Mesendoderm (in vitro differentiated cells): Measurements from ENCODE around the gene ZIC5.
A peak's percentile ranks its signal among the peaks of the same experiment; 100 is the strongest.

Experiments
- DNase-seq: peaks from one replicate; pipeline ENCODE4 v3.0.0; 2013
- H2AK5ac ChIP-seq: 2 replicates; pipeline ENCODE4 v1.6.1; 2013; ENCODE audit warnings: low read length, inconsistent platforms
- H2BK120ac ChIP-seq: 2 replicates; pipeline ENCODE4 v1.6.1; 2013; ENCODE audit warnings: low read depth, mild to moderate bottlenecking, low read length, moderate library complexity, mixed read lengths
- H2BK15ac ChIP-seq: replicated peaks from 2 replicates; pipeline ENCODE4 v1.6.1; 2013; ENCODE audit warnings: low read depth, mild to moderate bottlenecking, moderate library complexity
- H2BK5ac ChIP-seq: 2 replicates; pipeline ENCODE4 v1.6.1; 2013; ENCODE audit warnings: low read length, inconsistent platforms
- H3K18ac ChIP-seq: 2 replicates; pipeline ENCODE4 v1.6.1; 2013; ENCODE audit warnings: mild to moderate bottlenecking, low read length, mixed read lengths
- H3K23ac ChIP-seq: one replicate; pipeline ENCODE4 v1.6.1; 2013; ENCODE audit warnings: low read length
- H3K27ac ChIP-seq: 2 replicates; pipeline ENCODE4 v1.5.1; 2013; ENCODE audit warnings: low read depth, mild to moderate bottlenecking, inconsistent platforms, low read length, moderate library complexity
- H3K27me3 ChIP-seq: 2 replicates; pipeline ENCODE4 v1.6.1; 2013; ENCODE audit warnings: low read length, control low read depth, mild to moderate bottlenecking, inconsistent platforms; ENCODE audit not compliant: insufficient read depth, poor library complexity
- H3K36me3 ChIP-seq: 2 replicates; pipeline ENCODE4 v1.6.1; 2013; ENCODE audit warnings: low read length, inconsistent platforms; ENCODE audit not compliant: control insufficient read depth, insufficient read depth
- H3K4ac ChIP-seq: one replicate; pipeline ENCODE4 v1.6.1; 2013; ENCODE audit warnings: low read depth, mild to moderate bottlenecking, low read length, moderate library complexity
- H3K4me1 ChIP-seq: 2 replicates; pipeline ENCODE4 v1.6.1; 2013; ENCODE audit warnings: low read depth, low read length, inconsistent platforms; ENCODE audit not compliant: control insufficient read depth
- H3K4me2 ChIP-seq: 2 replicates; pipeline ENCODE4 v1.6.1; 2013; ENCODE audit warnings: low read length
- H3K4me3 ChIP-seq: 2 replicates; pipeline ENCODE4 v1.5.1; 2013; ENCODE audit warnings: mild to moderate bottlenecking, low read length
- H3K56ac ChIP-seq: one replicate; pipeline ENCODE4 v1.6.1; 2013; ENCODE audit warnings: low read length
- H3K79me1 ChIP-seq: 2 replicates; pipeline ENCODE4 v1.6.1; 2013; ENCODE audit warnings: low read length, inconsistent platforms
- H3K79me2 ChIP-seq: 2 replicates; pipeline ENCODE4 v1.6.1; 2013; ENCODE audit warnings: mild to moderate bottlenecking, low read length; ENCODE audit not compliant: control insufficient read depth, insufficient read depth
- H3K9ac ChIP-seq: 2 replicates; pipeline ENCODE4 v1.6.1; 2013; ENCODE audit warnings: low read length, inconsistent platforms
- H4K5ac ChIP-seq: one replicate; pipeline ENCODE4 v1.6.1; 2013; ENCODE audit warnings: low read length
- H4K8ac ChIP-seq: one replicate; pipeline ENCODE4 v1.6.1; 2013; ENCODE audit warnings: low read depth, mild to moderate bottlenecking, control low read depth, low read length, moderate library complexity
- WGBS: extraction: QIAGEN DNeasy Blood & Tissue Kit; methylation state at CpG from one replicate; pipeline ENCODE4 v1.1.7; 2013; ENCODE audit warnings: low lambda C conversion rate, missing lambda C conversion rate; ENCODE audit not compliant: insufficient coverage; ENCODE audit errors: extremely low coverage; 5-methylcytosine and 5-hydroxymethylcytosine counted together

ZIC5 gene

DNA sequence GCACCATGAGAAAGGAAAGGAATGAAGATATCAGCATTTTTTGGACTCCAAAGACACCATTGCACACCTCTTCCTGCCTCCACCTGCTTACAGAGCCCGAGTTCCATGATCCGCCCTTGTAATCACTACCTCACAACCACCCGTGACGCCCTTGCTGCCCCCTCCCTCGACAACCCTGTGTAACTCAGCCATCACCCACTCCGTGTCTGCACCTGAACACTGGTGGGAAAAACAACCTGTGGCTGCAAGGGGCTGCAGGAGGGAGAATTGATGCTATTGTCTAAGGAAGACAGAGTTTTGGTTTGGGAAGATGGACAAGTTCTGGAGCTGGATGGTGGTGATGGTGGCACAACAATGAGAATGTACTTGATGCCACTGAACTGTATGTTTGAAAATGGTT is 27.0 kb downstream of the ZIC5 start:
- Histone ChIP-seq H4K5ac (no peak overlapping the region), H3K27me3 (no peaks in the 10 kb centered on the region), H3K18ac (no peak overlapping the region), H3K4ac (no peak overlapping the region), H3K4me2 (no peak overlapping the region), H3K36me3 (no peaks in the 10 kb centered on the region), H3K4me1 (peaks cover 1% of the 10 kb centered on the region), H3K9ac (no peak overlapping the region), H3K79me2 (no peaks in the 10 kb centered on the region), H3K27ac (no peak overlapping the region), H4K8ac (no peak overlapping the region), H3K79me1 (no peaks in the 10 kb centered on the region), H3K56ac (no peak overlapping the region), H2BK5ac (no peak overlapping the region), H3K23ac (no peak overlapping the region), H3K4me3 (no peak overlapping the region), H2BK120ac (no peak overlapping the region), H2BK15ac (no peak overlapping the region), H2AK5ac (no peak overlapping the region)
- no peak for DNase-seq
- no CpG with 5 or more reads among the region's 6 CpGs for WGBS

GRCh38 chr13:99944102-99944501 is 27.5 kb downstream of the ZIC5 start:
- Histone ChIP-seq H3K36me3 (no peaks in the 10 kb centered on the region), H3K27me3 (no peaks in the 10 kb centered on the region), H3K56ac (no peak overlapping the region), H3K9ac (no peak overlapping the region), H2BK15ac (no peak overlapping the region), H3K4ac (no peak overlapping the region), H4K8ac (no peak overlapping the region), H3K79me1 (no peaks in the 10 kb centered on the region), H4K5ac (no peak overlapping the region), H3K79me2 (no peaks in the 10 kb centered on the region), H2BK120ac (no peak overlapping the region), H3K27ac (no peak overlapping the region), H3K4me2 (no peak overlapping the region), H3K4me1 (no peaks in the 10 kb centered on the region), H3K4me3 (no peak overlapping the region), H2AK5ac (no peak overlapping the region), H3K23ac (no peak overlapping the region), H3K18ac (no peak overlapping the region), H2BK5ac (no peak overlapping the region)
- no CpG with 5 or more reads among the region's 7 CpGs for WGBS
- no peak for DNase-seq

- Histone ChIP-seq H3K27ac (no peak overlapping the region), H2BK15ac (no peak overlapping the region), H3K9ac (no peak overlapping the region), H3K4me3 (no peak overlapping the region), H3K36me3 (no peaks in the 10 kb centered on the region), H3K56ac (no peak overlapping the region), H3K4me1 (no peaks in the 10 kb centered on the region), H4K8ac (no peak overlapping the region), H3K23ac (no peak overlapping the region), H4K5ac (no peak overlapping the region), H3K4ac (no peak overlapping the region), H2BK120ac (no peak overlapping the region), H3K27me3 (no peaks in the 10 kb centered on the region), H3K18ac (no peak overlapping the region), H3K79me2 (no peaks in the 10 kb centered on the region), H2BK5ac (no peak overlapping the region), H2AK5ac (no peak overlapping the region), H3K4me2 (no peak overlapping the region), H3K79me1 (no peaks in the 10 kb centered on the region)
- no peak for DNase-seq
- WGBS: no CpG with 5 or more reads among the region's 4 CpGs
Observed at GRCh38 chr13:99941911-99942310, 29.7 kb downstream of the ZIC5 start.

DNA sequence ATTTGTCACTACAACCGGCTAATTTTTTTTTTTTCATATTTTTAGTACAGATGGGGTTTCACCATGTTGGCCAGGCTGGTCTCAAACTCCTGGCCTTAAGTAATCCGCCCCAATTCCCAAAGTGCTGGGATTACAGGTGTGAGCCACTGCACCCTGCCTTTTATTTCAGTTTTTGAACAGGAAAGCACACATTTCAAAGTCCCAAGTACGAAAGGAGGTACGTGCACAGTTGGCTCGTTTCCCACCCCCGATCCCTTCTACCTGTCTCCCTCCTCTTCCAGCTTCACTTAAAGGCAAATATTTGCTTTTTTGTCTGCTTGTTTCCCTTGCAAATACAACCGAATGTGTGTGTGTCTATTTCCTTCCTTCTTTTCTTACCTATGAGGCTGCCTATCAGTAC is 30.5 kb downstream of the ZIC5 start:
- Histone ChIP-seq H2BK5ac (no peak overlapping the region), H4K5ac (no peak overlapping the region), H2BK120ac (no peak overlapping the region), H3K4me3 (no peak overlapping the region), H3K23ac (no peak overlapping the region), H3K36me3 (no peaks in the 10 kb centered on the region), H3K27ac (no peak overlapping the region), H3K9ac (no peak overlapping the region), H4K8ac (no peak overlapping the region), H3K79me1 (no peaks in the 10 kb centered on the region), H3K18ac (no peak overlapping the region), H3K4ac (no peak overlapping the region), H2BK15ac (no peak overlapping the region), H3K27me3 (no peaks in the 10 kb centered on the region), H3K79me2 (no peaks in the 10 kb centered on the region), H3K4me1 (no peaks in the 10 kb centered on the region), H3K56ac (no peak overlapping the region), H3K4me2 (no peak overlapping the region), H2AK5ac (no peak overlapping the region)
- no CpG with 5 or more reads among the region's 7 CpGs for WGBS
- no peak for DNase-seq

- H2AK5ac ChIP-seq: no peak overlapping the region
- no peak overlapping the region for H4K5ac ChIP-seq
- no peak overlapping the region for H3K9ac ChIP-seq
- H3K27me3 ChIP-seq: no peaks in the 10 kb centered on the region
- H3K79me1 ChIP-seq: no peaks in the 10 kb centered on the region
- WGBS: no CpG with 5 or more reads among the region's 7 CpGs
- H3K36me3 ChIP-seq: no peaks in the 10 kb centered on the region
- H2BK120ac ChIP-seq: no peak overlapping the region
- no peak overlapping the region for H3K56ac ChIP-seq
- no peak overlapping the region for H3K27ac ChIP-seq
- H4K8ac ChIP-seq: no peak overlapping the region
- no peak for DNase-seq
- no peak overlapping the region for H3K23ac ChIP-seq
- H3K18ac ChIP-seq: no peak overlapping the region
- no peak overlapping the region for H3K4me2 ChIP-seq
- no peak overlapping the region for H2BK5ac ChIP-seq
- no peaks in the 10 kb centered on the region for H3K79me2 ChIP-seq
- H3K4me3 ChIP-seq: no peak overlapping the region
- H3K4me1 ChIP-seq: no peaks in the 10 kb centered on the region
- no peak overlapping the region for H2BK15ac ChIP-seq
- H3K4ac ChIP-seq: no peak overlapping the region
Observed at GRCh38 chr13:99938635-99939034, 32.9 kb downstream of the ZIC5 start.

DNA sequence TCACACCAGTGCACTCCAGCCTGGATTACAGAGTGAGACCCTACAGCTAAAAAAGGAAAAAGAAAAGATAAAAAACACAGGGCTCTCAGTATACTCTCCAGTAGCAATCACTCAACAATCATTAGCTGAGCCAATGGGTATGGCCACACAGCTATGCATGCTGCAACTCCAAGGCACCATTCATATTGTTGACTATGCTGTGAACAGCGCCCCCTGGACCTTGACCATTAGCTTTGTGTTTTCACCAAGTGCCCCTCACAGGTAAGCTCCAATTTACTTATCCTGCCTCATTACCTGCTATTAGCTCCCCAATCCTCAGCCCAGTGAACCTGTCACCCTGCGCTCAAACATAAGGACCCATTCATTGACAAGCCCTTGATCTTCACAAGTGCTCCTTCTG is 35.8 kb downstream of the ZIC5 start:
- no peak overlapping the region for H3K4me2 ChIP-seq
- H3K27me3 ChIP-seq: no peaks in the 10 kb centered on the region
- no peaks in the 10 kb centered on the region for H3K79me2 ChIP-seq
- H4K5ac ChIP-seq: no peak overlapping the region
- no peak overlapping the region for H3K27ac ChIP-seq
- H3K4me3 ChIP-seq: no peak overlapping the region
- H3K79me1 ChIP-seq: no peaks in the 10 kb centered on the region
- H3K9ac ChIP-seq: no peak overlapping the region
- H3K4ac ChIP-seq: no peak overlapping the region
- H2AK5ac ChIP-seq: no peak overlapping the region
- H3K56ac ChIP-seq: no peak overlapping the region
- no peak overlapping the region for H3K23ac ChIP-seq
- WGBS: no CpG with 5 or more reads among the region's 2 CpGs
- H4K8ac ChIP-seq: no peak overlapping the region
- H2BK15ac ChIP-seq: no peak overlapping the region
- H3K4me1 ChIP-seq: no peaks in the 10 kb centered on the region
- H3K36me3 ChIP-seq: no peaks in the 10 kb centered on the region
- H2BK5ac ChIP-seq: no peak overlapping the region
- peak; percentile 19 for DNase-seq
- no peak overlapping the region for H2BK120ac ChIP-seq
- no peak overlapping the region for H3K18ac ChIP-seq
